ENCODE data around the gene NPC1. TPM values are rescaled to one million over a fixed set of nuclear protein-coding genes. Genes with fewer than 3 reads are reported as not detected.
"Not testable (repeated sequence)": the region's sequence is repeated elsewhere in the genome, so short reads cannot be mapped to it uniquely, and the experiment has no call there.

NPC1 gene
- polyA plus RNA-seq, 3 donors from 2014 or later = 25.1 to 83.2 (median 47.2) TPM

DNA sequence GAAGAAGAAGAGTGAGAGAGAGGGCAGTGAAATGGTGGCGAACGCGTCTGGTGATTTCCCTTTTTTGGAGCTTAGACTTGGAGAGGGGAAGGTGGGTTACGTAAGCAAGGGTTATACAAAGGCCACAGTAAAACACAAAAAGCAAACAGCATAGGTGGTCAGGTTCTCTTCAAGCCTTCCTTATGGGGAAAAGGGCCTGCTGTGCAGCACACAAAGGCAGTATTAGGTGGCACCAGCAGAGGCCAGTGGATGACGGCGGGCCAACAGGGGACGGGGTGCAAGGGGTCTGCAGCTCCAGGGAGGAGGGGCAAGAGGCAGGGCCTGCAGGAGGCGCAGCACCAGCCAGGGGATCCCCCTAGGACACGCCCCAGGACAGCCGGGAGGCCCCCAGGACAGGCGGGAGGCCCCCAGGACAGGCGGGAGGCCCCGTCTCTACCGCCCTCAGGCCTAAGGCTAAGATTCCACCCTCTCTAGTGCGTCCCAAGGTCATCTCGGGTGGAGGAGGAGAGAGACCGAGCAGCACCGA lies 32.6 kb upstream of the NPC1 start:
- Mint-ChIP-seq H3K4me1 (peaks cover 8 to 12% of the 10 kb centered on the region in 2 donors), H3K36me3 (no peaks in the 10 kb centered on the region), H3K27me3 (ENCODE audit: low read depth in 3 of 3) (peaks cover 14 to 26% (median 19%) of the 10 kb centered on the region in 3 donors), H3K4me3 (peak overlapping the region; percentile 46 to 77 (median 69)), H3K9me3 (peaks cover 0 to 2% (median 0%) of the 10 kb centered on the region in 6 donors), H3K27ac (peak overlapping the region in 1 of 6 donors; percentile 49)
- no peak for DNase-seq

DNA sequence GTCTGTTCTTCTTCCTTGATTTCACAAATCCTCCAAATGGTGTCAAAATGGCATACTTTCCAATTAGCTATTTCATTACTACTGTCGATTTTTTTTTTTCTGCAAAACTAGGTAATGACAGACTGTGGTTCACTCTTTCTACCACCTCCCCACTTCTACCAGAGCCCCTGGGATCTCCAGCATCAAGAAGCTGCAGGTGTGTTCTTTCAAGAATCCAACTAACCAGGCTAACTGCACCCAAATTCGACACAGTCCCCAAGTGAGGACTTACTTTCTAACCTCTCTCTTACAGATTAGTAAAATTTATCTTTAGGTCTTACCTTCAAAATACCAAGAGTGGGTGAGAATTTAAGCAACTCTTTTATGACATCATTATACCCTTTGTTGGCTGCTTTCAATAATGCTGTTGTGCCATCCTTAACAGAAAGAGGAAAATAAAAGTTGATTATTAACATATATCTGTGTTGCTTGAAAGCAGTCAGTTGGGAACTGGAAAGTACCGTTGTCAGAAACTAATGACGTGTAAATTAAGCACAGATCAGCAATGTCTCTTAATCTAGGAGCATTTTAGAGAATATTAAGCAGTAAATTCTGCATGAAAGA lies 31.2 kb upstream of the NPC1 start:
- Mint-ChIP-seq H3K4me3 (no peak overlapping the region), H3K36me3 (no peaks in the 10 kb centered on the region), H3K27ac (no peak overlapping the region), H3K9me3 (peaks cover 0 to 2% (median 0%) of the 10 kb centered on the region in 6 donors), H3K27me3 (ENCODE audit: low read depth in 3 of 3) (peaks cover 12 to 26% (median 15%) of the 10 kb centered on the region in 3 donors), H3K4me1 (peaks cover 8 to 12% of the 10 kb centered on the region in 2 donors)
- DNase-seq = no peak

DNA sequence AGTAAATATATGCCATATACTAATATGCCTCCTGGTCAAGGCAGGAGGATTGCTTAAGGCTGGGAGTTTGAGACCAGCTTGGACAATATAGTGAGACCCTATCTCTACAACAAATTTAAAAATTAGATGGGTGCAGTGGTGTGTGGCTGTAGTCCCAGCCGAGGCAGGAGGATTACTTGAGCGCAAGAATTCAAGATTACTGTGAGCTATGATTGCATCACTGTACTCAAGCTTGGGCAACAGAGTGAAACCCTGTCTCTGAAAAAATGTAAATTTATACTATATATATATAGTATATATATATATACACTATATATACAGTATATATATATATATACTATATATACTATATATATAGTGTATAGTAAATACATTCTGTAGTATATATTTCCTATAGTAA lies 30.0 kb upstream of the NPC1 start:
- H3K4me3 Mint-ChIP-seq = no peak overlapping the region

GRCh38 chr18:23614891-23615290 lies 28.6 kb upstream of the NPC1 start:
- H3K4me1 Mint-ChIP-seq = peaks cover 7 to 9% of the 10 kb centered on the region in 2 donors
- H3K27ac Mint-ChIP-seq = no peak overlapping the region
- DNase-seq = no peak
- H3K27me3 Mint-ChIP-seq (ENCODE audit: low read depth in 3 of 3) = peaks cover 0 to 6% (median 6%) of the 10 kb centered on the region in 3 donors
- H3K4me3 Mint-ChIP-seq = no peak overlapping the region
- H3K9me3 Mint-ChIP-seq = no peaks in the 10 kb centered on the region
- H3K36me3 Mint-ChIP-seq = no peaks in the 10 kb centered on the region

More for the DNA sequence above, 30.0 kb upstream of the NPC1 start:
- Mint-ChIP-seq H3K36me3 (no peaks in the 10 kb centered on the region), H3K9me3 (no peaks in the 10 kb centered on the region), H3K4me1 (peaks cover 8 to 12% of the 10 kb centered on the region in 2 donors), H3K27me3 (ENCODE audit: low read depth in 3 of 3) (peaks cover 7 to 20% (median 9%) of the 10 kb centered on the region in 3 donors), H3K27ac (no peak overlapping the region)
- DNase-seq = no peak

DNA sequence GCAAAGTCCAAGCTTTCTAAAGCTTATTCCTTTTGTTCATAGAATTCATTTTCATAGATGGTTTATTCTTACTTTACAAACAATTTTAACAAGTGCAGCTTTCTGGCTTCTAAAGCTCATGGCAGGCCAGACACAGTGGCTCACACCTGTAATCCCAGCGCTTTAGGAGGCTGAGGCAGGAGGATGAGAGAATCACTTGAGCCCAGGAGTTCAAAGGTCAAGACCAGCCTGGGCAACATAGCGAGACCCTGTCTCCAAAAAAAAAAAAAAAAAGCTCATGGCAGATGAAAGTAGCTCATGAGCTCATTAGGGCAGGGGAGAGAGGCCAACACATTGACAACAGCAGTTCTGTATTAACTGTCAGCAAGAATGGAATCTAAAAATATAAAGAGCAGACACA lies 28.1 kb upstream of the NPC1 start:
- no peak for DNase-seq
- H3K36me3 Mint-ChIP-seq = no peaks in the 10 kb centered on the region
- peaks cover 0 to 3% (median 2%) of the 10 kb centered on the region in 3 donors for H3K27me3 Mint-ChIP-seq (ENCODE audit: low read depth in 3 of 3)
- H3K4me1 Mint-ChIP-seq = peaks cover 3 to 5% of the 10 kb centered on the region in 2 donors
- no peak overlapping the region for H3K4me3 Mint-ChIP-seq
- no peaks in the 10 kb centered on the region for H3K9me3 Mint-ChIP-seq
- no peak overlapping the region for H3K27ac Mint-ChIP-seq

DNA sequence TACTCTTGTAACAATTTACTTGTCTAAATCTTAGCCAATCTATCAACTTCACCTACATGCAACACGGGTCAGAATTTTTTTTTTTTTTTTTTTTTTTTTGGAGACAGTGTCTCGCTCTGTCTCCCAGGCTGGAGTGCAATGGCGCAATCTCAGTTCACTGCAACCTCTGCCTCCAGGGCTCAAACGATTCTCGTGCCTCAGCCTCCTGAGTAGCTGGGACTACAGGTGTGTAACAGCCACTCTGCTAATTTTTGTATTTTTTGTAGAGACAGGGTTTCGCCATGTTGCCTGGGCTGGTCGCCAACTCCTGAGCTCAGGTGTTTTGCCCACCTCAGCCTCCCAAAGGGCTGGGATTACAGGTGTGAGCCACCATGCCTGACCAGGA lies 26.8 kb upstream of the NPC1 start:
- not testable (repeated sequence) for H3K27me3 Mint-ChIP-seq (ENCODE audit: low read depth in 3 of 3); H3K36me3 Mint-ChIP-seq; H3K27ac Mint-ChIP-seq; H3K4me1 Mint-ChIP-seq; H3K4me3 Mint-ChIP-seq; DNase-seq; H3K9me3 Mint-ChIP-seq

- no peak for DNase-seq
- no peaks in the 10 kb centered on the region for H3K9me3 Mint-ChIP-seq
- no peaks in the 10 kb centered on the region for H3K36me3 Mint-ChIP-seq
- no peak overlapping the region for H3K4me3 Mint-ChIP-seq
- H3K27me3 Mint-ChIP-seq (ENCODE audit: low read depth in 3 of 3) = peaks cover 0 to 5% (median 0%) of the 10 kb centered on the region in 3 donors
- H3K27ac Mint-ChIP-seq = no peak overlapping the region
- H3K4me1 Mint-ChIP-seq = no peaks in the 10 kb centered on the region
Measured at GRCh38 chr18:23612434-23613090, 26.3 kb upstream of the NPC1 start.

GRCh38 chr18:23609390-23610023 lies 23.2 kb upstream of the NPC1 start:
- H3K9me3 Mint-ChIP-seq = no peaks in the 10 kb centered on the region
- no peaks in the 10 kb centered on the region for H3K36me3 Mint-ChIP-seq
- no peak overlapping the region for H3K4me3 Mint-ChIP-seq
- H3K4me1 Mint-ChIP-seq = no peaks in the 10 kb centered on the region
- peaks cover 0 to 5% (median 0%) of the 10 kb centered on the region in 3 donors for H3K27me3 Mint-ChIP-seq (ENCODE audit: low read depth in 3 of 3)
- DNase-seq = no peak
- no peak overlapping the region for H3K27ac Mint-ChIP-seq

DNA sequence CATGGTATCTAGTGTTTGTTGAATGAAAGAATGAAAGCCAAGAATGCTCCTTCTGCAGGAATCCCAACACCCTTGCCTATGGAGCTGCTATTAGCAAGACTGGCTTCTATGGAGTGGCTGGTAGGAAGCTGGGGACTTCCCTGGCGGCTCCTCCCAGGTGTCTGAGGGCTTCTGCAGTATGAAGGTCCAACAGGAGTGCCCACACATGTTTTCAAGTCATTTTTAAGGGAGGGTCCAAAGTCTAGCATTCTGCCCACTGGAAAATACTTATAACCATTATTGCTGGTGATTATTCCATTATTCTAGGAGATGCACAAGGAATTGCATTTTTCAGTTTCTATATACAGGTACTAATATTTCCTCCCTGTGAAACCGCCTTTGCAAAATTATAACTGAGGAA lies 21.9 kb upstream of the NPC1 start:
- no peaks in the 10 kb centered on the region for H3K4me1 Mint-ChIP-seq
- no peak overlapping the region for H3K4me3 Mint-ChIP-seq
- no peak overlapping the region for H3K27ac Mint-ChIP-seq
- H3K27me3 Mint-ChIP-seq (ENCODE audit: low read depth in 3 of 3) = peaks cover 0 to 9% (median 0%) of the 10 kb centered on the region in 3 donors
- no peak for DNase-seq
- H3K9me3 Mint-ChIP-seq = no peaks in the 10 kb centered on the region
- no peaks in the 10 kb centered on the region for H3K36me3 Mint-ChIP-seq

GRCh38 chr18:23605941-23606340 lies 19.6 kb upstream of the NPC1 start:
- H3K4me1 Mint-ChIP-seq = no peaks in the 10 kb centered on the region
- H3K27me3 Mint-ChIP-seq (ENCODE audit: low read depth in 3 of 3) = peaks cover 0 to 9% (median 2%) of the 10 kb centered on the region in 3 donors
- H3K4me3 Mint-ChIP-seq = no peak overlapping the region
- DNase-seq = no peak
- no peaks in the 10 kb centered on the region for H3K9me3 Mint-ChIP-seq
- no peak overlapping the region for H3K27ac Mint-ChIP-seq
- H3K36me3 Mint-ChIP-seq = no peaks in the 10 kb centered on the region

GRCh38 chr18:23599809-23600208 lies 13.5 kb upstream of the NPC1 start:
- H3K36me3 Mint-ChIP-seq = no peaks in the 10 kb centered on the region
- peaks cover 0 to 7% (median 4%) of the 10 kb centered on the region in 3 donors for H3K27me3 Mint-ChIP-seq (ENCODE audit: low read depth in 3 of 3)
- no peaks in the 10 kb centered on the region for H3K4me1 Mint-ChIP-seq
- no peaks in the 10 kb centered on the region for H3K9me3 Mint-ChIP-seq
- no peak for DNase-seq
- H3K4me3 Mint-ChIP-seq = no peak overlapping the region
- no peak overlapping the region for H3K27ac Mint-ChIP-seq

GRCh38 chr18:23596183-23596582 lies 9.9 kb upstream of the NPC1 start:
- Mint-ChIP-seq H3K27me3 (ENCODE audit: low read depth in 3 of 3) (peaks cover 3 to 4% (median 4%) of the 10 kb centered on the region in 3 donors), H3K27ac (no peak overlapping the region), H3K4me1 (no peaks in the 10 kb centered on the region), H3K4me3 (no peak overlapping the region), H3K9me3 (no peaks in the 10 kb centered on the region), H3K36me3 (no peaks in the 10 kb centered on the region)
- DNase-seq = no peak

DNA sequence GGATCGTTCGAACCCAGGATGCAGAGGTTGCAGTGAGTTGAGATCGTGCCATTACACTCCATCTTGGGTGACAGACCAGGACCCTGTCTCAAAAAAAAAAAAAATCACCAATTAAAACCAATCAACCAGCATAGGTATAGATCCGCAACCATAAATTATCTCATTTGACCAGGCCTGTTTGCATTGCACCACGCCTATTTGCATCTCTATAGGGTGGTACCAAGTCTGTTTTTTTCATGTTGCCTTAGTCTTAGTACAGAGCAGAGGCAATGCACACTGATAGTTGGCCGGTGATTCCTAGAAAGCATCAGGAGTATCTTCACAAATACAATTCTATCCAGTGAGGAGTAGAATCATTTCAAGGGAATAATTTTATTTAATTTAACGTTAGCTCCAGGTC lies 9.3 kb upstream of the NPC1 start:
- Mint-ChIP-seq H3K36me3 (no peaks in the 10 kb centered on the region), H3K4me3 (no peak overlapping the region), H3K9me3 (no peaks in the 10 kb centered on the region), H3K4me1 (no peaks in the 10 kb centered on the region), H3K27ac (no peak overlapping the region), H3K27me3 (ENCODE audit: low read depth in 3 of 3) (peaks cover 2 to 4% (median 3%) of the 10 kb centered on the region in 3 donors)
- DNase-seq = no peak

DNA sequence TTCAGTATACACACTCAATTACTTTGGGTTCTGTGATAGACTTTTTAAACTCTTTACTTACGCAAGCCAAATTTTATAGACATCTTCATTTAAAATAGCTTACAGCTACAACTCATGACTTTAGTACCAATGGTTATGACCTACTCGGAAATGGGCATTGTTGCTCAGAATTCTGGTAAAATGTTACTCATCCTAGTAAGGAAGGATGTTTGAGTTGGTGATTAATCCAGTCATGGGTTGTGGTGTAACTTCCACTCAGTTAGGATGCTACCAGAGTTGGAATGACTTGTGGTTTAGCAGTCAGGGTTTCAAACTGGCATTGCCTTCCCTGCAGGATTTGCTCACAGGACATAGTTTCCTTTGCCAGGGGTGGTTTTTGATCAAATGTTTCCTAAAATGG lies 7.4 kb upstream of the NPC1 start:
- no peaks in the 10 kb centered on the region for H3K4me1 Mint-ChIP-seq
- peaks cover 3 to 4% (median 3%) of the 10 kb centered on the region in 3 donors for H3K27me3 Mint-ChIP-seq (ENCODE audit: low read depth in 3 of 3)
- no peak overlapping the region for H3K4me3 Mint-ChIP-seq
- DNase-seq = no peak
- H3K9me3 Mint-ChIP-seq = no peaks in the 10 kb centered on the region
- H3K27ac Mint-ChIP-seq = no peak overlapping the region
- H3K36me3 Mint-ChIP-seq = no peaks in the 10 kb centered on the region
